Thoracic aorta (tissue), 2 donors: Measurements from ENCODE around the gene NOMO2. TPM values are rescaled to one million over a fixed set of nuclear protein-coding genes. Genes with fewer than 3 reads are reported as not detected.
"Not testable (repeated sequence)": the region's sequence is repeated elsewhere in the genome, so short reads cannot be mapped to it uniquely, and the experiment has no call there.

Experiments
- ATAC-seq: fragments of 150-250 bp; one replicate; pipeline ENCODE4 v1.8.0; 2017; ENCODE audit warnings: low read depth; ENCODE audit not compliant: insufficient number of reproducible peaks, low FRiP score
- DNase-seq: peaks from one replicate; pipeline ENCODE4 v3.0.0-alpha.2; 2020; ENCODE audit warnings: low spot score
- H3K27ac ChIP-seq, 2 donors: fragments of 200-600 bp; sonication (generic); 1 replicate in 1 of 2; 2 replicates in 1 of 2; pipeline ENCODE4 v1.5.1; 2016; ENCODE audit warnings: mild to moderate bottlenecking in 2 of 2, moderate library complexity in 2 of 2
- H3K27me3 ChIP-seq: fragments of 200-600 bp; sonication (generic); replicated peaks from 2 replicates; pipeline ENCODE4 v1.6.0; 2016; ENCODE audit warnings: mild to moderate bottlenecking; ENCODE audit not compliant: insufficient read depth
- H3K36me3 ChIP-seq: fragments of 200-600 bp; sonication (generic); one replicate; pipeline ENCODE4 v1.5.1; 2016
- H3K4me1 ChIP-seq, 2 donors: fragments of 200-600 bp; sonication (generic); 1 replicate in 1 of 2; 2 replicates in 1 of 2; pipeline versions ENCODE4 v1.5.1 to v1.6.0; 2016; ENCODE audit warnings: low read depth in 2 of 2, mild to moderate bottlenecking in 1 of 2; ENCODE audit not compliant: control insufficient read depth in 1 of 2
- H3K4me3 ChIP-seq: fragments of 200-600 bp; sonication (generic); 2 replicates; pipeline ENCODE4 v1.5.1; 2016; ENCODE audit warnings: mild to moderate bottlenecking
- H3K9me3 ChIP-seq: fragments of 200-600 bp; sonication (generic); 2 replicates; pipeline ENCODE4 v1.5.1; 2016
- total RNA-seq, 2 donors: library from RNA; depleted of rRNA; stranded (reverse); fragments of >200 nt; gene quantifications; one replicate each; pipeline versions ENCODE4 v1.1.0 to v1.2.3, GENCODE V29; 2016

NOMO2 gene
- total RNA-seq, 2 donors from 2014 or later = 98.8 to 109 TPM

- not testable (repeated sequence) for H3K27me3 ChIP-seq, ATAC-seq, H3K36me3 ChIP-seq, H3K9me3 ChIP-seq, H3K27ac ChIP-seq, DNase-seq, H3K4me3 ChIP-seq, H3K4me1 ChIP-seq
These were observed 27.6 kb downstream of the NOMO2 start for GRCh38 chr16:18534308-18534707.

- not testable (repeated sequence) for H3K27me3 ChIP-seq, H3K9me3 ChIP-seq, H3K27ac ChIP-seq, H3K36me3 ChIP-seq, DNase-seq, H3K4me1 ChIP-seq, H3K4me3 ChIP-seq, ATAC-seq
These were observed 30.6 kb downstream of the NOMO2 start for GRCh38 chr16:18531323-18531722.

GRCh38 chr16:18530329-18530728 lies 31.6 kb downstream of the NOMO2 start:
- not testable (repeated sequence) for H3K9me3 ChIP-seq, H3K4me1 ChIP-seq, ATAC-seq, H3K27ac ChIP-seq, H3K27me3 ChIP-seq, H3K4me3 ChIP-seq, H3K36me3 ChIP-seq, DNase-seq

GRCh38 chr16:18526547-18526946 lies 35.4 kb downstream of the NOMO2 start:
- not testable (repeated sequence) for DNase-seq, H3K9me3 ChIP-seq, H3K4me3 ChIP-seq, H3K36me3 ChIP-seq, ATAC-seq, H3K4me1 ChIP-seq, H3K27me3 ChIP-seq, H3K27ac ChIP-seq

- H3K4me1 ChIP-seq, DNase-seq, H3K4me3 ChIP-seq, H3K27me3 ChIP-seq, H3K36me3 ChIP-seq, H3K9me3 ChIP-seq, H3K27ac ChIP-seq, ATAC-seq: not testable (repeated sequence)
These were observed 35.9 kb downstream of the NOMO2 start for GRCh38 chr16:18525882-18526482.

GRCh38 chr16:18522637-18523036 lies 39.3 kb downstream of the NOMO2 start:
- not testable (repeated sequence) for H3K9me3 ChIP-seq, H3K27ac ChIP-seq, DNase-seq, H3K36me3 ChIP-seq, H3K4me3 ChIP-seq, ATAC-seq, H3K27me3 ChIP-seq, H3K4me1 ChIP-seq

- H3K9me3 ChIP-seq, H3K36me3 ChIP-seq, H3K27ac ChIP-seq, ATAC-seq, H3K4me1 ChIP-seq, H3K4me3 ChIP-seq, DNase-seq, H3K27me3 ChIP-seq: not testable (repeated sequence)
These were observed 40.3 kb downstream of the NOMO2 start for GRCh38 chr16:18521445-18522181.

- not testable (repeated sequence) for DNase-seq, H3K4me3 ChIP-seq, H3K4me1 ChIP-seq, ATAC-seq, H3K36me3 ChIP-seq, H3K27ac ChIP-seq, H3K9me3 ChIP-seq, H3K27me3 ChIP-seq
These were observed 43.2 kb downstream of the NOMO2 start for GRCh38 chr16:18518536-18519283.

GRCh38 chr16:18498430-18498829 lies 63.5 kb downstream of the NOMO2 start:
- H3K9me3 ChIP-seq, H3K27ac ChIP-seq, H3K4me3 ChIP-seq, H3K36me3 ChIP-seq, ATAC-seq, H3K4me1 ChIP-seq, H3K27me3 ChIP-seq, DNase-seq: not testable (repeated sequence)

- not testable (repeated sequence) for H3K4me1 ChIP-seq, H3K27ac ChIP-seq, ATAC-seq, H3K9me3 ChIP-seq, DNase-seq, H3K27me3 ChIP-seq, H3K36me3 ChIP-seq, H3K4me3 ChIP-seq
These were observed 64.9 kb downstream of the NOMO2 start for GRCh38 chr16:18497032-18497431.

GRCh38 chr16:18492118-18492897 lies 69.6 kb downstream of the NOMO2 start:
- H3K4me1 ChIP-seq, H3K36me3 ChIP-seq, ATAC-seq, H3K27me3 ChIP-seq, H3K27ac ChIP-seq, H3K4me3 ChIP-seq, DNase-seq, H3K9me3 ChIP-seq: not testable (repeated sequence)

- not testable (repeated sequence) for H3K4me3 ChIP-seq, H3K36me3 ChIP-seq, H3K9me3 ChIP-seq, H3K27ac ChIP-seq, ATAC-seq, H3K27me3 ChIP-seq, H3K4me1 ChIP-seq, DNase-seq
These were observed 125.9 kb downstream of the NOMO2 start for GRCh38 chr16:18436025-18436424.
